Fibroblast of pulmonary artery (primary cell): ENCODE data around the gene OR1E2.
"Not testable (repeated sequence)": the region's sequence is repeated elsewhere in the genome, so short reads cannot be mapped to it uniquely, and the experiment has no call there.

Experiments used
- DNase-seq: peaks from one replicate; pipeline ENCODE4 v3.0.0-alpha.2; 2010; ENCODE audit warnings: low read depth
- H3K4me3 ChIP-seq: replicated peaks from 2 replicates; pipeline ENCODE4 v1.5.1; 2011; ENCODE audit warnings: low read depth, mild to moderate bottlenecking, control low read depth, low read length, moderate library complexity
- CTCF ChIP-seq: IDR thresholded peaks from 2 replicates; pipeline ENCODE4 v1.5.1; 2011; ENCODE audit warnings: mild to moderate bottlenecking, control low read depth, low read length, inconsistent platforms; ENCODE audit errors: missing control alignments

OR1E2 gene

GRCh38 chr17:3472137-3472536 is 38.5 kb upstream of the OR1E2 start:
- H3K4me3 ChIP-seq = no peak overlapping the region
- no peak for TF ChIP-seq CTCF
- no peak for DNase-seq

- no peak for DNase-seq
- no peak within 1 kb of the TSS for H3K4me3 ChIP-seq
- TF ChIP-seq CTCF = no peak
Measured at GRCh38 chr17:3471599-3471998, 38.0 kb upstream of the OR1E2 start, which contains the start of gene SPATA22. SPATA22 (minus strand) TSS chr17:3471819; CDS start chr17:3469325, 2,494 bp downstream.

- DNase-seq = no peak
- H3K4me3 ChIP-seq = no peak overlapping the region
- no peak for TF ChIP-seq CTCF
Measured at GRCh38 chr17:3469529-3469928, 35.9 kb upstream of the OR1E2 start.

GRCh38 chr17:3466355-3466754 is 32.7 kb upstream of the OR1E2 start:
- not testable (repeated sequence) for DNase-seq, H3K4me3 ChIP-seq

GRCh38 chr17:3448059-3448665 is 14.5 kb upstream of the OR1E2 start:
- TF ChIP-seq CTCF = no peak
- H3K4me3 ChIP-seq = no peak overlapping the region
- DNase-seq = peak; percentile 21

- DNase-seq = peak; percentile 19
- TF ChIP-seq CTCF = no peak
Measured at GRCh38 chr17:3447625-3448024, 14.0 kb upstream of the OR1E2 start.

GRCh38 chr17:3440451-3440850 is 6.8 kb upstream of the OR1E2 start:
- DNase-seq = no peak
- TF ChIP-seq CTCF = no peak
- H3K4me3 ChIP-seq = no peak overlapping the region

More at GRCh38 chr17:3447625-3448024, 14.0 kb upstream of the OR1E2 start:
- no peak overlapping the region for H3K4me3 ChIP-seq
